H9 (cell line): ENCODE measurements around the gene CHRDL1. TPM values are rescaled to one million over a fixed set of nuclear protein-coding genes. Genes with fewer than 3 reads are reported as not detected.
A peak's percentile ranks its signal among the peaks of the same experiment; 100 is the strongest.

Experiments used
- DNase-seq: peaks from one replicate; pipeline ENCODE4 v3.0.0-alpha.2; 2017
- H2AFZ ChIP-seq: one replicate; pipeline ENCODE4 v1.6.1; 2013; ENCODE audit warnings: mild to moderate bottlenecking, low read length, control low read depth, moderate library complexity
- H2AK5ac ChIP-seq: 2 replicates; pipeline ENCODE4 v1.6.1; 2013; ENCODE audit warnings: low read length, control low read depth, mixed read lengths; ENCODE audit not compliant: insufficient read length
- H2BK120ac ChIP-seq: one replicate; pipeline ENCODE4 v1.6.1; 2013; ENCODE audit warnings: low read depth, mild to moderate bottlenecking, low read length, control low read depth, inconsistent platforms; ENCODE audit not compliant: poor library complexity, severe bottlenecking
- H2BK12ac ChIP-seq: 2 replicates; pipeline ENCODE4 v1.6.1; 2013; ENCODE audit warnings: low read length, control low read depth, mixed read lengths, low read depth; ENCODE audit not compliant: insufficient read length
- H2BK15ac ChIP-seq: 2 replicates; pipeline ENCODE4 v1.6.1; 2013; ENCODE audit warnings: low read depth, low read length, control low read depth
- H2BK20ac ChIP-seq: one replicate; pipeline ENCODE4 v1.6.1; 2013; ENCODE audit warnings: low read depth, mild to moderate bottlenecking, low read length, control low read depth, inconsistent platforms; ENCODE audit not compliant: poor library complexity, severe bottlenecking
- H2BK5ac ChIP-seq: 2 replicates; pipeline ENCODE4 v1.6.1; 2013; ENCODE audit warnings: low read length, control low read depth, mixed read lengths; ENCODE audit not compliant: insufficient read length
- H3K14ac ChIP-seq: 2 replicates; pipeline ENCODE4 v1.6.1; 2013; ENCODE audit warnings: low read length, control low read depth; ENCODE audit not compliant: insufficient read depth
- H3K18ac ChIP-seq: 2 replicates; pipeline ENCODE4 v1.6.1; 2013; ENCODE audit warnings: low read depth, mild to moderate bottlenecking, mixed read lengths, low read length, control low read depth; ENCODE audit not compliant: insufficient read length
- H3K23ac ChIP-seq: 2 replicates; pipeline ENCODE4 v1.6.1; 2013; ENCODE audit warnings: low read length, control low read depth, mixed read lengths, low read depth; ENCODE audit not compliant: insufficient read length
- H3K23me2 ChIP-seq: 2 replicates; pipeline ENCODE4 v1.6.1; 2013; ENCODE audit warnings: low read depth, mild to moderate bottlenecking, mixed read lengths, low read length, control low read depth; ENCODE audit not compliant: insufficient read length, poor library complexity, severe bottlenecking
- H3K27ac ChIP-seq: 2 replicates; pipeline ENCODE4 v1.5.1; 2013; ENCODE audit warnings: low read length, control low read depth, mixed read lengths, low read depth; ENCODE audit not compliant: insufficient read length
- H3K27me3 ChIP-seq: 2 replicates; pipeline ENCODE4 v1.6.1; 2013; ENCODE audit warnings: low read length, control low read depth, inconsistent platforms; ENCODE audit not compliant: insufficient read depth
- H3K4ac ChIP-seq: 2 replicates; pipeline ENCODE4 v1.6.1; 2013; ENCODE audit warnings: low read depth, mild to moderate bottlenecking, control low read depth, inconsistent platforms, low read length, moderate library complexity
- H3K4me1 ChIP-seq: 2 replicates; pipeline ENCODE4 v1.6.1; 2013; ENCODE audit warnings: low read length, control low read depth, inconsistent platforms; ENCODE audit not compliant: insufficient read depth
- H3K4me2 ChIP-seq: 2 replicates; pipeline ENCODE4 v1.6.1; 2013; ENCODE audit warnings: low read length, control low read depth, mixed read lengths; ENCODE audit not compliant: insufficient read length, insufficient read depth
- H3K56ac ChIP-seq: 2 replicates; pipeline ENCODE4 v1.6.1; 2013; ENCODE audit warnings: low read depth, mild to moderate bottlenecking, mixed read lengths, low read length, control low read depth; ENCODE audit not compliant: insufficient read length
- H3K79me1 ChIP-seq: 2 replicates; pipeline ENCODE4 v1.6.1; 2013; ENCODE audit warnings: low read depth, mild to moderate bottlenecking, moderate library complexity, low read length, control low read depth, inconsistent platforms; ENCODE audit not compliant: insufficient read depth, poor library complexity, severe bottlenecking
- H3K79me2 ChIP-seq: 2 replicates; pipeline ENCODE4 v1.6.1; 2013; ENCODE audit warnings: low read length, control low read depth, inconsistent platforms; ENCODE audit not compliant: insufficient read depth
- H3K9ac ChIP-seq: 2 replicates; pipeline ENCODE4 v1.6.1; 2013; ENCODE audit warnings: low read length, control low read depth, mixed read lengths; ENCODE audit not compliant: insufficient read length; ENCODE audit errors: extremely low read depth
- H3K9me3 ChIP-seq: one replicate; pipeline ENCODE4 v1.6.1; 2013; ENCODE audit warnings: low read depth, low read length, inconsistent platforms; ENCODE audit not compliant: control insufficient read depth
- H3T11ph ChIP-seq: one replicate; pipeline ENCODE4 v1.6.1; 2013; ENCODE audit warnings: mild to moderate bottlenecking, low read length, control low read depth, inconsistent platforms
- H4K20me1 ChIP-seq: one replicate; pipeline ENCODE4 v1.6.1; 2013; ENCODE audit not compliant: control insufficient read depth, insufficient read length, insufficient read depth
- H4K5ac ChIP-seq: 2 replicates; pipeline ENCODE4 v1.6.1; 2013; ENCODE audit warnings: low read depth, mild to moderate bottlenecking, mixed read lengths, low read length, control low read depth; ENCODE audit not compliant: insufficient read length
- H4K8ac ChIP-seq: replicated peaks from 2 replicates; pipeline ENCODE4 v1.6.1; 2013; ENCODE audit warnings: low read length, control low read depth, mixed read lengths, low read depth; ENCODE audit not compliant: insufficient read length
- H4K91ac ChIP-seq: 2 replicates; pipeline ENCODE4 v1.6.1; 2013; ENCODE audit warnings: low read depth, mild to moderate bottlenecking, moderate library complexity, mixed read lengths, low read length, control low read depth; ENCODE audit not compliant: insufficient read length
- H3K27ac Mint-ChIP-seq, 3 experiments: 2 replicates in 2 of 3; 3 replicates in 1 of 3; pipeline ENCODE4 v1.8.0; 2020 to 2021; ENCODE audit warnings: mixed read lengths in 3 of 3, mild to moderate bottlenecking in 1 of 3, moderate library complexity in 1 of 3
- H3K27me3 Mint-ChIP-seq: 2 replicates; pipeline ENCODE4 v1.8.0; 2021; ENCODE audit warnings: low read depth, mild to moderate bottlenecking, moderate library complexity, mixed read lengths
- H3K36me3 Mint-ChIP-seq, 3 experiments: 2 replicates in 2 of 3; 3 replicates in 1 of 3; pipeline ENCODE4 v1.8.0; 2020 to 2021; ENCODE audit warnings: low read depth in 3 of 3, mixed read lengths in 3 of 3; ENCODE audit not compliant: insufficient read depth in 1 of 3
- H3K4me1 Mint-ChIP-seq, 2 experiments: 2 replicates each; pipeline ENCODE4 v1.8.0; 2020; ENCODE audit warnings: mixed read lengths in 2 of 2
- H3K4me3 Mint-ChIP-seq, 2 experiments: 2 replicates in 1 of 2; 3 replicates in 1 of 2; pipeline ENCODE4 v1.8.0; 2020 to 2021; ENCODE audit warnings: mild to moderate bottlenecking in 2 of 2, mixed read lengths in 2 of 2, moderate library complexity in 1 of 2
- H3K9me3 Mint-ChIP-seq, 2 experiments: 2 replicates in 1 of 2; 3 replicates in 1 of 2; pipeline ENCODE4 v1.8.0; 2020; ENCODE audit warnings: mild to moderate bottlenecking in 2 of 2, mixed read lengths in 2 of 2, moderate library complexity in 1 of 2
- CTCF ChIP-seq: fragments of 200-600 bp; sonication (generic); conservative IDR thresholded peaks from 3 replicates; pipeline ENCODE4 v1.8.0; 2021; ENCODE audit warnings: antibody characterized with exemption, mild to moderate bottlenecking
- WGBS: extraction: QIAGEN DNeasy Blood & Tissue Kit; methylation state at CpG from one replicate; pipeline ENCODE4 v1.1.7; 2013; ENCODE audit warnings: missing lambda C conversion rate, low lambda C conversion rate, mixed read lengths; ENCODE audit not compliant: insufficient read length; ENCODE audit errors: extremely low coverage; 5-methylcytosine and 5-hydroxymethylcytosine counted together
- total RNA-seq: library from RNA; stranded (reverse); gene quantifications from 2 replicates; pipeline ENCODE4 v1.2.1, GENCODE V29; 2021

Gene CHRDL1
- total RNA-seq, 1 experiment from 2014 or later: 11.8 TPM

DNA sequence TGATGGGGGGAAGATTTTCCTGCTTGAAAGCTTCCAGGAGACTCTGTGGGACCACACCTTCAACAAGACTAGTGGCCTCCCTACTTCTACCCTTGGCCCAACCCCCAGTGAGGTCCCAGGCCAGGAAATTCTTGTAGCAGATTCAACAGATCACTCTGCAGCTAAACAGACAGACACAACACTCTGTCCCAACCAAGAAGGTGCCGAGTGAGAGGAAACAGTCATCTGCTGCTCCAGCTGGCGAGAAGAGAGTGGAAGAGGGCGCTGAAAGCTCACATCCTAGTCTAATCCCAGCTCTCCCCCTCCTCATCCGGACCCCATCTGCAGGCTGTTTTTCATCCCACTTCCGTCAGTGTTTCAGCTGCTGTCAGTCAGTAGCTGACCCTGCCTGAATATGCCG is 63.4 kb downstream of the CHRDL1 start:
- Histone ChIP-seq H2BK120ac (no peak overlapping the region), H3K9ac (no peak overlapping the region), H2BK5ac (no peak overlapping the region), H3K27ac (no peak overlapping the region), H4K8ac (no peak overlapping the region), H3K4ac (no peak overlapping the region), H3K79me1 (no peaks in the 10 kb centered on the region), H3K4me1 (peaks cover 2% of the 10 kb centered on the region; the same call in 1 of the 2 replicates), H2BK12ac (no peak overlapping the region), H2AK5ac (no peak overlapping the region), H3K79me2 (no peaks in the 10 kb centered on the region), H3K27me3 (no peaks in the 10 kb centered on the region), H3K14ac (no peak overlapping the region), H4K91ac (no peak overlapping the region), H2BK15ac (no peak overlapping the region), H3K56ac (no peak overlapping the region), H3T11ph (no peak overlapping the region), H3K4me2 (no peak overlapping the region), H4K5ac (no peak overlapping the region), H3K18ac (no peak overlapping the region), H4K20me1 (no peaks in the 10 kb centered on the region), H3K23ac (no peak overlapping the region), H3K9me3 (no peaks in the 10 kb centered on the region), H2AFZ (no peak overlapping the region), H3K23me2 (no peaks in the 10 kb centered on the region), H2BK20ac (no peak overlapping the region)
- Mint-ChIP-seq H3K36me3 (no peaks in the 10 kb centered on the region), H3K27me3 (no peaks in the 10 kb centered on the region), H3K27ac (peak overlapping the region in 1 of 3 experiments; percentile 93; a peak in 2 of 7 replicates), H3K9me3 (no peaks in the 10 kb centered on the region), H3K4me3 (no peak overlapping the region), H3K4me1 (peaks cover 23 to 24% of the 10 kb centered on the region in 2 experiments)
- DNase-seq: peak; percentile 30
- TF ChIP-seq CTCF: no peak
- WGBS: no CpG with 5 or more reads among the region's 6 CpGs
